ENCODE results near the gene MARK1.

MARK1 gene

GRCh38 chr1:220527908-220528678, at the start of gene MARK1:
MARK1 (plus strand) TSS chr1:220528136; CDS start chr1:220528823, 687 bp downstream.
- Histone ChIP-seq H3K27me3 (ENCODE audit: control insufficient read depth in 1 of 2, insufficient read depth in 2 of 2, low read length in 2 of 2) (no peaks in the 10 kb centered on the region), H3K4me1 (ENCODE audit: insufficient read depth, low read length) (peaks cover 7% of the 10 kb centered on the region), H3K9ac (ENCODE audit: low read length) (peak within 1 kb of the TSS; percentile 70), H3K27ac (ENCODE audit: low read depth, low read length) (peak within 1 kb of the TSS; percentile 55), H3K9me3 (ENCODE audit: low read length) (no peaks in the 10 kb centered on the region), H3K36me3 (ENCODE audit: insufficient read depth, low read length) (no peaks in the 10 kb centered on the region), H3K4me3 (ENCODE audit: low read depth in 1 of 2, low read length in 2 of 2) (peak within 1 kb of the TSS; percentile 69 to 90)

DNA sequence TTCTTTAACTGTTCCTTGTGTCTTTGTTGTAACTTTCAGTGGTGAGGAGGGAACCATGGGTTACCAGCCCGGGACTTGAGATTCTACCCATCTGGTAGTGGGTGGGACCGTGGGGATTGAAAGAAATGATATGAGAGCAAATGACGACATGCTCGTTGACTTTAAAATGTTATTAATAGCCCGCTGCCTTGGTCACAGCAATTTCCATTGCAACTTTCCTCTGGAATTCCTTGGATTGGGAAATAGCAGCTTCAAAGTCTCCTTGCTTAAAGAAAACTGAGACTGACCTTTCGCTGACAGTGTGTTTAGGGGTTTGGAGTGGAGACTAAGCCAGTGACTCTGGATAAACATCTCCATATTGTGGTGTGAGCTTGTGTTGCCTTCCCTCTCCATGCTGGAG, 44.2 kb upstream of the MARK1 start:
- Histone ChIP-seq H3K36me3 (ENCODE audit: insufficient read depth, low read length) (no peaks in the 10 kb centered on the region), H3K27me3 (ENCODE audit: control insufficient read depth in 1 of 2, insufficient read depth in 2 of 2, low read length in 2 of 2) (no peaks in the 10 kb centered on the region), H3K9me3 (ENCODE audit: low read length) (no peaks in the 10 kb centered on the region), H3K27ac (ENCODE audit: low read depth, low read length) (no peak overlapping the region), H3K4me1 (ENCODE audit: insufficient read depth, low read length) (no peaks in the 10 kb centered on the region), H3K4me3 (ENCODE audit: low read depth in 1 of 2, low read length in 2 of 2) (no peak overlapping the region), H3K9ac (ENCODE audit: low read length) (no peak overlapping the region)

GRCh38 chr1:220484135-220484534, 43.8 kb upstream of the MARK1 start:
- Histone ChIP-seq H3K36me3 (ENCODE audit: insufficient read depth, low read length) (no peaks in the 10 kb centered on the region), H3K4me1 (ENCODE audit: insufficient read depth, low read length) (no peaks in the 10 kb centered on the region), H3K27ac (ENCODE audit: low read depth, low read length) (no peak overlapping the region), H3K9me3 (ENCODE audit: low read length) (no peaks in the 10 kb centered on the region), H3K27me3 (ENCODE audit: control insufficient read depth in 1 of 2, insufficient read depth in 2 of 2, low read length in 2 of 2) (no peaks in the 10 kb centered on the region), H3K4me3 (ENCODE audit: low read depth in 1 of 2, low read length in 2 of 2) (no peak overlapping the region), H3K9ac (ENCODE audit: low read length) (no peak overlapping the region)

DNA sequence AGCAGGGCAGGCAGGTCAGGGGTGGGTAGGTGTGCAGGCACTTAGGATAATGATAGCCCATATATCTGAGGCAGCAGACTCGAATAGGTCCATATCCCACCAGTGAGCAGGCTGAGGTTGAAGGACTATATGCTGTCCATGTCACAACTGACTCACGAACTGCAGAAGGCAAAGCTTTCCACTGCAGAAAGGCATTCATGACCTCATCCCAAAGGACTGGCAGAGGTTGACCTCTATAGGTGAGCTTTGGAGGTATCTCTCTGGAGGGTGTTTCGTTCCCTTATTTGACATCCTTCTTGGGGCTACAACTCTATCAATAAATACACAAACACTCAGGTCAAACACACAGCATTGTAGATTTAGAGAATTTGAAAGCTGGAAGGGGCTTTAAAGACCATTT, 42.8 kb upstream of the MARK1 start:
- Histone ChIP-seq H3K27me3 (ENCODE audit: control insufficient read depth in 1 of 2, insufficient read depth in 2 of 2, low read length in 2 of 2) (no peaks in the 10 kb centered on the region), H3K4me3 (ENCODE audit: low read depth in 1 of 2, low read length in 2 of 2) (no peak overlapping the region), H3K36me3 (ENCODE audit: insufficient read depth, low read length) (no peaks in the 10 kb centered on the region), H3K9me3 (ENCODE audit: low read length) (no peaks in the 10 kb centered on the region), H3K9ac (ENCODE audit: low read length) (no peak overlapping the region), H3K27ac (ENCODE audit: low read depth, low read length) (no peak overlapping the region), H3K4me1 (ENCODE audit: insufficient read depth, low read length) (no peaks in the 10 kb centered on the region)

DNA sequence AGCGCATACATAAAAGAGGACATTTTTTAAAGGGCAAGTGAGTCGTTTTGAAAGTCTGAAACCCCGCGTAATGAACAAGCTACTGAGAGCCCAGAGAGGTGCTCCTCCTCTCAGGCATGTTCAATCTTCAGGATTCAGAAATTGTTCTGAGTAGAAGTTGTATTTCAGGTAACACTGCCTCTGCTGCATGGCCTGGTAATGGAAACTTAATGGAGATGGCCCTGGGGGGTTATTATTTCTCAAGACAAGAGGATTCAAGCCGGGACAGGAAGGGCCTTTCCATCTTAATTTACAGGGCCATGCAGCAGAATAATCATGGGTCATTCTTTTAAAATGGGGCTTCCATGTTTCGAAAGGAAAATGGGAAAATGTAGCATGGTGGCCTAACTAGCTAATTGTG, 42.1 kb upstream of the MARK1 start:
- Histone ChIP-seq H3K36me3 (ENCODE audit: insufficient read depth, low read length) (no peaks in the 10 kb centered on the region), H3K27me3 (ENCODE audit: control insufficient read depth in 1 of 2, insufficient read depth in 2 of 2, low read length in 2 of 2) (no peaks in the 10 kb centered on the region), H3K4me3 (ENCODE audit: low read depth in 1 of 2, low read length in 2 of 2) (no peak overlapping the region), H3K4me1 (ENCODE audit: insufficient read depth, low read length) (no peaks in the 10 kb centered on the region), H3K9me3 (ENCODE audit: low read length) (no peaks in the 10 kb centered on the region), H3K9ac (ENCODE audit: low read length) (no peak overlapping the region), H3K27ac (ENCODE audit: low read depth, low read length) (no peak overlapping the region)

DNA sequence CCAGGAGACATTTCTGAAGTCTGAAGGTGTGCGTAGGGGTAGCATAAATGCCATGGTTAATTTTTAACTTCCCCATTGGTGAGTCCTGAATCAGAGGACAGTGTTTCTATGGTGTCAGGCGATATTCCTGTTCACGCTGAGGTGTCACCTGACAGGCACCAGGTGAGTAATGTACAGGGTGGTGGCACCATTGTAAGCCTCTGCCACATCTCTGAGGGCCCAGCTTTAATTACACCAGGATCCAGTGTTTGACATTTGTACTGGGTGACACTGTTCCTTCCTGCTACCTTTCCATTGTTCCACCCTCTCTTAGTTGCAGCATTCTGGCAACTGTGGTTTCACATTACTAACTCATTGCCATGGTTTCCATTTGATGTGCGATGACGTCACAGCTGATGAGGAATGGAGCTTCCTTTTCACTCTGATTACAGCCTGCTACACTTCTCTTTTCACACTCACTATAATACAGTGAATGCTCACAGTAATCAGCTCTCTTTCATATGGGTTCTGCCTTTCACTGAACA, 40.6 kb upstream of the MARK1 start:
- H3K9ac ChIP-seq (ENCODE audit: low read length): no peak overlapping the region
- no peaks in the 10 kb centered on the region for H3K4me1 ChIP-seq (ENCODE audit: insufficient read depth, low read length)
- H3K27me3 ChIP-seq (ENCODE audit: control insufficient read depth in 1 of 2, insufficient read depth in 2 of 2, low read length in 2 of 2): no peaks in the 10 kb centered on the region
- no peaks in the 10 kb centered on the region for H3K36me3 ChIP-seq (ENCODE audit: insufficient read depth, low read length)
- no peak overlapping the region for H3K27ac ChIP-seq (ENCODE audit: low read depth, low read length)
- no peaks in the 10 kb centered on the region for H3K9me3 ChIP-seq (ENCODE audit: low read length)
- H3K4me3 ChIP-seq (ENCODE audit: low read depth in 1 of 2, low read length in 2 of 2): no peak overlapping the region

DNA sequence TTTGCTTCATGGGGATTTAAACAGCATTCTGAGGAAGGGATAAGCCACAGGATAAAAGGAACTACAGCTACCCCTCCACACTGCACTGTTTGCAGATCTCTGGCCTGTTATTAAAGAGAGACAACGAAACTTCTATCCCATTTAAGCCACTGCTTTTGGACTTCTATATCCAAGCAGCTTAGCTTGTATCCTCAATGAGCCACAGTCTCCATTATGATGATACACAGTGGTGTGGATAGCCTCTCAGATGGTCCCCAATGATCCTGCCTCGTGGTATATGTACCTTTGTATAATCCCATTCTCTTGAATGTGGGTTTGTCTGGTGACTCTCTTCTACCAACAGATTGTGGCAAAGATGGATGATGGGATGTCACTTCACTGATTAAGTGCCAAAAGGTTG, 36.0 kb upstream of the MARK1 start:
- no peak overlapping the region for H3K27ac ChIP-seq (ENCODE audit: low read depth, low read length)
- H3K27me3 ChIP-seq (ENCODE audit: control insufficient read depth in 1 of 2, insufficient read depth in 2 of 2, low read length in 2 of 2): no peaks in the 10 kb centered on the region
- H3K9ac ChIP-seq (ENCODE audit: low read length): no peak overlapping the region
- no peaks in the 10 kb centered on the region for H3K4me1 ChIP-seq (ENCODE audit: insufficient read depth, low read length)
- H3K4me3 ChIP-seq (ENCODE audit: low read depth in 1 of 2, low read length in 2 of 2): no peak overlapping the region
- H3K36me3 ChIP-seq (ENCODE audit: insufficient read depth, low read length): no peaks in the 10 kb centered on the region
- H3K9me3 ChIP-seq (ENCODE audit: low read length): no peaks in the 10 kb centered on the region

DNA sequence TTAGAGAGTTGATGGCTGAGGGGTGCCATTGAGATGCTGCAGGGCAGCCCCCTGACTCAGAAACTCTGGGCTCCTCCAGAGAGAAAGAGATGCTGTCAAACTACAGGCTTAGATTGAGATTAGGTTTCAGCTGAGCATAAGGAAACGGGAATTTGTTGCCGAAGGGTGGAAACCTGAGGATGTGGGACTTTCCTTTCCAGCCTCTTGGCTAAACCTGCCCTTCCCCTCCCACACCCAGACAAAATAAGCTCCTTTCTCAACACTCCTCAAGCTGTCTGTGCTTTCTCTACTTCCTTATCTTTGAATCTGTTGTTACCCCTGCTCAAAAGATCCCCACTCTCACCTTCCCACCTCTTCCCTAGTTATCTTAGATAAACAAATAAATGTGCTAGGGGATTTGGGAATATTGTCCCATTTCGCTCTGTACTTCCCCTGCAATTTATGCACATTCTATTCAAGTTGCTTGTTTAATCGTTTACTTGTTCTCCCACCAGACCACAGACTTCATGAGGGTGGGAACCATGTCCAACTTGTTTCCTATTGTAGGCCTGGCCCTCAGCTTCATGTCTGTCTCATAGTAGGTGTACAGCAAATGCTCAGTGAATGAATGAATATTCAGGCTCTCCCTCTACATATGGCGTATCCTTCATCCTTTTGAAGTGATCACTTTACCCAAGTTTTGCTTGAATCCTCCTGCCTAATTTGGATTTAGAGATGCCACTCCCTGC, 30.6 kb upstream of the MARK1 start:
- Histone ChIP-seq H3K27me3 (ENCODE audit: control insufficient read depth in 1 of 2, insufficient read depth in 2 of 2, low read length in 2 of 2) (no peaks in the 10 kb centered on the region), H3K4me3 (ENCODE audit: low read depth in 1 of 2, low read length in 2 of 2) (no peak overlapping the region), H3K27ac (ENCODE audit: low read depth, low read length) (no peak overlapping the region), H3K9ac (ENCODE audit: low read length) (no peak overlapping the region), H3K36me3 (ENCODE audit: insufficient read depth, low read length) (no peaks in the 10 kb centered on the region), H3K9me3 (ENCODE audit: low read length) (no peaks in the 10 kb centered on the region), H3K4me1 (ENCODE audit: insufficient read depth, low read length) (no peaks in the 10 kb centered on the region)

DNA sequence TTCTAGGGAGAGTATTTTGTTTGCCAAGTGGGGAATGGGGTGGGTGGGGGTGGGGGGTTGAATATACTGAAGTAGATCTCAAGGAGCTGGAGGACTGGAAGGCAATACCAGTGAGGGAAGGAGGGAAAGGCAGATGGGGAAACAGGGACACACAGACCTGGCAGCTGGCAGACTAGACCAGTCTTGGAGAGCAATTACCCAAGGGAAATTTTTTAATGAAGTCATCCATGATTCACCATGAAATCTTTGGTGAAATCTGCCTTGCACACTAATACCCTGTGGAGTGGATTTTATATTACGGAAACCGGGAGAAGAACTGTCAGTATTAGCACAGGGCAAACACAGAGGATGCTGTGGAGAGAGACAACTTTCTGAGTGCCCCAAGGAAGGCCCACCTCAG, 29.7 kb upstream of the MARK1 start:
- Histone ChIP-seq H3K36me3 (ENCODE audit: insufficient read depth, low read length) (no peaks in the 10 kb centered on the region), H3K27ac (ENCODE audit: low read depth, low read length) (no peak overlapping the region), H3K9ac (ENCODE audit: low read length) (no peak overlapping the region), H3K4me3 (ENCODE audit: low read depth in 1 of 2, low read length in 2 of 2) (no peak overlapping the region), H3K4me1 (ENCODE audit: insufficient read depth, low read length) (no peaks in the 10 kb centered on the region), H3K9me3 (ENCODE audit: low read length) (no peaks in the 10 kb centered on the region), H3K27me3 (ENCODE audit: control insufficient read depth in 1 of 2, insufficient read depth in 2 of 2, low read length in 2 of 2) (no peaks in the 10 kb centered on the region)

DNA sequence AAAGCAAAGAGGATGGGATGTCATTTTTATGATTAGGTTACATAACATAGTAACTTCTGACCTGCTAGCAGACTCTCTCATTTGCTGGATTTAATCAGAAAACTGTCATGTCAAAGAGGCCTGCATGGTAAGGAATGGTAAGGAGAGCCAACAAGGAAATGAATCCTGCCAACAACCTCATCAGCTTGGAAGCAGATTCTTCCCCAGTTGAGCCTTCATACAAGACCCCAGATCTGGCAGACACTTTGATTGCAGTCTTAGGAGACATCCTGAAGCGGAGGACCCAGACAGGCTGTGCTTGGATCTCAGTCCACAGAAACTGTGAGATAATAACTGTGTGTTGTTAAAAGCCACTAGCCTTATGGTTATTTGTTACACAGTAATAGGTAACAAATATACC, 27.6 kb upstream of the MARK1 start:
- H3K27ac ChIP-seq (ENCODE audit: low read depth, low read length): no peak overlapping the region

GRCh38 chr1:220504329-220504728, 23.6 kb upstream of the MARK1 start:
- Histone ChIP-seq H3K36me3 (ENCODE audit: insufficient read depth, low read length) (no peaks in the 10 kb centered on the region), H3K4me1 (ENCODE audit: insufficient read depth, low read length) (no peaks in the 10 kb centered on the region), H3K4me3 (ENCODE audit: low read depth in 1 of 2, low read length in 2 of 2) (no peak overlapping the region), H3K27me3 (ENCODE audit: control insufficient read depth in 1 of 2, insufficient read depth in 2 of 2, low read length in 2 of 2) (no peaks in the 10 kb centered on the region), H3K27ac (ENCODE audit: low read depth, low read length) (no peak overlapping the region), H3K9me3 (ENCODE audit: low read length) (no peaks in the 10 kb centered on the region), H3K9ac (ENCODE audit: low read length) (no peak overlapping the region)

More for the DNA sequence above, 27.6 kb upstream of the MARK1 start:
- Histone ChIP-seq H3K9ac (ENCODE audit: low read length) (no peak overlapping the region), H3K36me3 (ENCODE audit: insufficient read depth, low read length) (no peaks in the 10 kb centered on the region), H3K4me3 (ENCODE audit: low read depth in 1 of 2, low read length in 2 of 2) (no peak overlapping the region), H3K9me3 (ENCODE audit: low read length) (no peaks in the 10 kb centered on the region), H3K27me3 (ENCODE audit: control insufficient read depth in 1 of 2, insufficient read depth in 2 of 2, low read length in 2 of 2) (no peaks in the 10 kb centered on the region), H3K4me1 (ENCODE audit: insufficient read depth, low read length) (no peaks in the 10 kb centered on the region)

All from muscle layer of colon (tissue), 2 donors.